WI38 (cell line): ENCODE measurements around the gene LLGL1.
"Not testable (repeated sequence)": the region's sequence is repeated elsewhere in the genome, so short reads cannot be mapped to it uniquely, and the experiment has no call there.

Source experiments
- H3K4me3 ChIP-seq: 2 replicates; pipeline ENCODE4 v1.5.1; 2011; ENCODE audit warnings: low read depth, mild to moderate bottlenecking, control low read depth, low read length
- TF ChIP-seq, protein P1 (sequence below): IDR thresholded peaks from 2 replicates; pipeline ENCODE4 v1.5.1; 2012; ENCODE audit warnings: low read depth, mild to moderate bottlenecking, control low read depth, low read length

The LLGL1 gene

DNA sequence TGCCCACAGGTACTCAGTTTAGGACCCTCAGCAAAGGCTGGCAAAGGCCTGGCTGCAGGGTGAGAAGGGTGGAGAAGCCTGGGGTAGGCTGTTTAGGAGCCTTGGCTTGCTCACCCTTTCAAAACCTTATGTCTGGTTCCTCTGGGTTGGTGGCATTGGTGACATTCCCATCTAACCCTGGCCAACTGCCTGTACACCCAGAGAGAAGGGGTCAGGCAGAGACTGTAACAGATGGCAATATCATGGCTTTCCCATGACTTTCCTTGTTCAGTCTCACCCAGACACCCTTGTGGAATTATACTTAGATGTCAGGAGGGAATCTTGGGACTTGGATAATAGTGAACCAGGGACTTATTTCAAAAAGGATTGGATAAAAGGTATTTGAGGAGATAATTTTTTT lies 18.5 kb upstream of the LLGL1 start:
- TF ChIP-seq, protein P1, sequence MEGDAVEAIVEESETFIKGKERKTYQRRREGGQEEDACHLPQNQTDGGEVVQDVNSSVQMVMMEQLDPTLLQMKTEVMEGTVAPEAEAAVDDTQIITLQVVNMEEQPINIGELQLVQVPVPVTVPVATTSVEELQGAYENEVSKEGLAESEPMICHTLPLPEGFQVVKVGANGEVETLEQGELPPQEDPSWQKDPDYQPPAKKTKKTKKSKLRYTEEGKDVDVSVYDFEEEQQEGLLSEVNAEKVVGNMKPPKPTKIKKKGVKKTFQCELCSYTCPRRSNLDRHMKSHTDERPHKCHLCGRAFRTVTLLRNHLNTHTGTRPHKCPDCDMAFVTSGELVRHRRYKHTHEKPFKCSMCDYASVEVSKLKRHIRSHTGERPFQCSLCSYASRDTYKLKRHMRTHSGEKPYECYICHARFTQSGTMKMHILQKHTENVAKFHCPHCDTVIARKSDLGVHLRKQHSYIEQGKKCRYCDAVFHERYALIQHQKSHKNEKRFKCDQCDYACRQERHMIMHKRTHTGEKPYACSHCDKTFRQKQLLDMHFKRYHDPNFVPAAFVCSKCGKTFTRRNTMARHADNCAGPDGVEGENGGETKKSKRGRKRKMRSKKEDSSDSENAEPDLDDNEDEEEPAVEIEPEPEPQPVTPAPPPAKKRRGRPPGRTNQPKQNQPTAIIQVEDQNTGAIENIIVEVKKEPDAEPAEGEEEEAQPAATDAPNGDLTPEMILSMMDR, result no peak
- H3K4me3 ChIP-seq, result no peak overlapping the region

DNA sequence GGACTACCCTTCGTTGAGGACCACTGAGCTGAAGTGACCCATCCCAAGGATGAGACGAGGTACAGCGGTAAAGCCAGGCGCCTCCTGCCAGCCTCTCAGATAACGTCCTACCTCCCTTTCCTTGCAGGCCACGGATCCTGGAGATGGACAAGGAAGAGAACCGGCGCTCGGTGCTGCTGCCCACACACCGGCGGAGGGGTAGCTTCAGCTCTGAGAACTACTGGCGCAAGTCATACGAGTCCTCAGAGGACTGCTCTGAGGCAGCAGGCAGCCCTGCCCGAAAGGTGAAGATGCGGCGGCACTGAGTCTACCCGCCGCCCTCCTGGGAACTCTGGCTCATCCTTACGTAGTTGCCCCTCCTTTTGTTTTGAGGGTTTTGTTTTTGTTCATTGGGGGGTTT lies 17.3 kb upstream of the LLGL1 start:
- TF ChIP-seq, protein P1, result no peak
- no peak overlapping the region for H3K4me3 ChIP-seq

DNA sequence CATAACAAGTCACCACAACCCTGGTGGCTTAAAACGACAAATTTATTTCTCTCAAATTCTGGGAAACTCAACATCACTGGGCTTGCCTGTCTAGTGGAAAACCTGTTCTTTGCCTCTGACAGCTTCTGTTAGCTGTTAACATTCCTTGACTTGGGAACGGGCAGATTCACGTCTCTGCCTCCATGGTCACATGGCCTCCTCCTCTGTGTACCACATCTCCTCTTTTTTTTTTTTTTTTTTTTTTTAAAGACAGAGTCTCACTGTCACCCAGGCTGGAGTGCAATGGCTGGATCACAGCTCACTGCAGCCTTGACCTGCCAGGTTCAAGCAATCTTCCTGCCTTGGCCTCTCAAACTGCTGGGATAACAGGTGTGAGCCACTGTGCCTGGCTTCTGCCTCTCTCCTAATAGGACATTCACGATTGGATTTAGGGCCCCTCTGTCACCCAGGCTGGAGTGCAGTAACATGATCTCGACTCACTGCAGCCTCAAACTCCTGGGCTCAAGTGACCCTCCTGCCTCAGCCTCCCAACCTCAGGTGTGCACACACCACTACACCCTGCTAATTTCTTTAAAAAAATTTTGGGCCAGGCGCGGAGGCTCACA lies 11.7 kb upstream of the LLGL1 start:
- no peak overlapping the region for H3K4me3 ChIP-seq
- TF ChIP-seq, protein P1, result no peak

DNA sequence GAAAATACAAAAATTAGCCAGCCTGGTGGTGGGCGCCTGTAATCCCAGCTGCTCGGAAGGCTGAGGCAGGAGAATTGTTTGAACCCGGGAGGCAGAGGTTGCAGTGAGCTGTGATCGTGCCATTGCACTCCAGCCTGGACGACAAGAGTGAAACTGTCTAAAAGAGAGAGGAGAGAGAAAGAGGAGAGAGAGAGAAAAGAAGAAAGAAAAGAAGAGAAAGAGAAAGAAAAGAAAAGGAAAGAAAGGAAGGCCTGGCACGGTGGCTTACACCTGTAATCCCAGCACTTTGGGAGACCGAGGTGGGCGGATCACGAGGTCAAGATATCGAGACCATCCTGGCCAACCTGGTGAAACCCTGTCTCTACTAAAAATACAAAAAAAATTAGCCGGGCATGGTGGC lies 8.5 kb upstream of the LLGL1 start:
- not testable (repeated sequence) for H3K4me3 ChIP-seq

- TF ChIP-seq, protein P1, result peak; percentile 99
- H3K4me3 ChIP-seq, result no peak overlapping the region
These were observed 7.9 kb upstream of the LLGL1 start for GRCh38 chr17:18217412-18218015.

DNA sequence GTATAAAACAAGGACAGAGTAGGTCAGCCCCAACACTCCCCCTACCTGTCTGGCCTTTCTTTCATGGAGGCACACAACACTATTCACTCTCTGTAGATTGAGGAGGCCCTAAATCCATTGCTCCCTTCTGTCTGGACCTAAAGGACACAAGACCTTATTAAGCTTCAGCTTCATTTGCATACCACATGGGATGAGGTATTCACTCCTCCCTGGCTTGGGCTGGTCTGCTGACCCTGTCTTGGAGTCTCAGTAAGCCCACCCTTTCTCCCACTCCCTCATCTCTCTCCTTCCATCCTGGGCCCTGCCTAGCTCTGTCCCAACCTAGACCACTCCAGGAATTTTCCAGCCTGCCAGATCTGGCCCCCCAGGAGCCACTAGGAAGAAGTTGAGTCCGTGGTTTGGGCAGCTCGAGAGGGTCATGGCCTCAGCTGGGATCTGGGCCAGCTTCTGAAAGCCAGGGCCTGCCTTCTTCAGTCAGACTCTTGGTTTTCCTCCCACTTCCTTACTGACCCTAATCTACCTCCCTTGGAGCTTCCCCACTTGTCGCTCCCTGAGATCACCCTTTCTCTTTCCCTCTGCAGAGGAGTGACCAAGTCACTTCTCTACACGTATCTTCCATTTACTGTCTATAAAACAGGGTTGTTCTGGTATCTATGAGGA lies 6.5 kb upstream of the LLGL1 start:
- no peak overlapping the region for H3K4me3 ChIP-seq
- TF ChIP-seq, protein P1, result no peak

- TF ChIP-seq, protein P1, result no peak
- H3K4me3 ChIP-seq, result no peak overlapping the region
These were observed 1.4 kb upstream of the LLGL1 start for GRCh38 chr17:18224053-18224386.
